Choroid plexus epithelial cell (primary cell): ENCODE data around the gene SPATS2.

Experiments
- DNase-seq: peaks from one replicate; pipeline ENCODE4 v3.0.0-alpha.2; 2010; ENCODE audit warnings: low read depth
- H3K4me3 ChIP-seq: 2 replicates; pipeline ENCODE4 v1.5.1; 2011; ENCODE audit warnings: low read depth, mild to moderate bottlenecking, control low read depth, low read length, moderate library complexity
- CTCF ChIP-seq: conservative IDR thresholded peaks from 2 replicates; pipeline ENCODE4 v1.5.1; 2011; ENCODE audit warnings: low read depth, mild to moderate bottlenecking, control low read depth, inconsistent platforms, low read length, moderate library complexity

Gene SPATS2

GRCh38 chr12:49482095-49483051, 115.1 kb downstream of the SPATS2 start:
- no peak for TF ChIP-seq CTCF
- DNase-seq, result no peak
- H3K4me3 ChIP-seq, result no peak overlapping the region

- no peak overlapping the region for H3K4me3 ChIP-seq
- TF ChIP-seq CTCF, result no peak
- DNase-seq, result peak; percentile 35
Observed at GRCh38 chr12:49483619-49484018, 116.4 kb downstream of the SPATS2 start.

- no peak overlapping the region for H3K4me3 ChIP-seq
- DNase-seq, result no peak
- TF ChIP-seq CTCF, result no peak
Observed at GRCh38 chr12:49487605-49488004, 120.3 kb downstream of the SPATS2 start.

GRCh38 chr12:49489154-49489553, 121.9 kb downstream of the SPATS2 start:
- TF ChIP-seq CTCF, result no peak
- H3K4me3 ChIP-seq, result no peak overlapping the region
- DNase-seq, result no peak

GRCh38 chr12:49489720-49490119, 122.5 kb downstream of the SPATS2 start:
- peak; percentile 37 for TF ChIP-seq CTCF
- H3K4me3 ChIP-seq, result no peak overlapping the region
- peak; percentile 73 for DNase-seq

GRCh38 chr12:49491823-49492222, 124.6 kb downstream of the SPATS2 start:
- no peak for TF ChIP-seq CTCF
- peak; percentile 44 for DNase-seq
- no peak overlapping the region for H3K4me3 ChIP-seq

- H3K4me3 ChIP-seq, result no peak overlapping the region
- no peak for TF ChIP-seq CTCF
- DNase-seq, result no peak
Observed at GRCh38 chr12:49493900-49494299, 126.6 kb downstream of the SPATS2 start.
